Dermis blood vessel endothelial cell (primary cell): ENCODE measurements around the gene NKAIN2. TPM values are rescaled to one million over a fixed set of nuclear protein-coding genes. Genes with fewer than 3 reads are reported as not detected.

Experiments used
- DNase-seq: peaks from one replicate; pipeline ENCODE4 v3.0.0; 2010
- total RNA-seq: library from RNA; depleted of rRNA; stranded (reverse); fragments of >200 nt; gene quantifications from 2 replicates; pipeline ENCODE4 v1.2.3, GENCODE V29; 2014

NKAIN2 gene
- total RNA-seq, 1 donor from 2014 or later, result not detected

DNA sequence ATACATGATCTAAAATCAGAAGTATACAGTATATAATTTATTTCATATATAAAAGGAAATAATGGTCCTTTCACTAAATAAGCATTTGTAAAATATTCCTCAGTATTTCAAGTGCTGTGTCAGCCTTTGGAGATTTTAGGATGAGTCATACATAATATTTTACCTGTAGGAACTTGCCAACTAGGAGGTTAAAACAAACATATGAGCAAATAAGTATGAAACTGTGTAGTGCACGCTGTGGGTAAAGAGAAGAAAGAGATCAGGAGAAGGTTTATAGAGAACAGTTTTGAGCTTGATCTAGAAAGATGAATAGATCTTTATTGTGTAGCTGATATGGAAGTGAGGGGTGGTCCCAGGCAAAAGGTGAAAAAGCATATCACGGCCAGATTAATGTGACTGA lies 988.7 kb downstream of the NKAIN2 start:
- DNase-seq, result no peak

GRCh38 chr6:124793398-124793797 lies 989.7 kb downstream of the NKAIN2 start:
- no peak for DNase-seq

DNA sequence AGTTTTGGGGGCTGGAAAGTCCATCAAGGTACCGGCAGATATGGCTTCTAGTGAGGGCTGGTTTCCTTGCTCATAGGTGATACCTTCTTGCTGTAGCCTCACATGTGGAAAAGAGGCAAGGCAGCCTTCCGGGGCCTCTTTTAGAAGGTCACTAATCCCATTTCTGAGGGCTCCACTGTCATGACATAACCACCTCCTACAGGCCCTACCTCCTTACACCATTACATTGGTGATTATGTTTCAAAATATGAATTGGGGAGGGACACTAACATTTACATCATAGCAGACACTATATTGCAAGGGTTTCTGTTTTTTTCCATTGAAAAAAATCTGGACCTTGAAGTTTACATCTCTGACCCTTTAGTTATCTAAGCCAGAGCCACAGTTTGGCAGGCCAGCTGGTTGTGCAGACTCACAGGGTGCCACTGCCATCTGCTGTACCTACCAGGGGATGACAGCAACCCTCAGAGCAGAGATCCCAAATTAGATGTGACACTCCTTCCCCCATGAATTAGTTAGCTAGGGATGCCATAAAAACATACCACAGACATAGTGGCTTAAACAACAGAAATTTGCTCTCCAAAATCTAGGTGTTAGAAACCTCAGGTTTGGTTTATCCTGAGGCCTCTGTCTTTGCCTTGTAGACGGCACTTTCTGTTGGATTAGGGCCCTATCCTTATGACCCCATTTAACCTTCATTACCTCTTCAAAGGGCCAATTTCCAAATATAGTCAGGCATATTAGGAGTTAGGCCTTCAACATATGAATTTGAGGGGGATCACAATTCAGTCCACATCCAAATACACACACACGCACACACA lies 992.2 kb downstream of the NKAIN2 start:
- no peak for DNase-seq

DNA sequence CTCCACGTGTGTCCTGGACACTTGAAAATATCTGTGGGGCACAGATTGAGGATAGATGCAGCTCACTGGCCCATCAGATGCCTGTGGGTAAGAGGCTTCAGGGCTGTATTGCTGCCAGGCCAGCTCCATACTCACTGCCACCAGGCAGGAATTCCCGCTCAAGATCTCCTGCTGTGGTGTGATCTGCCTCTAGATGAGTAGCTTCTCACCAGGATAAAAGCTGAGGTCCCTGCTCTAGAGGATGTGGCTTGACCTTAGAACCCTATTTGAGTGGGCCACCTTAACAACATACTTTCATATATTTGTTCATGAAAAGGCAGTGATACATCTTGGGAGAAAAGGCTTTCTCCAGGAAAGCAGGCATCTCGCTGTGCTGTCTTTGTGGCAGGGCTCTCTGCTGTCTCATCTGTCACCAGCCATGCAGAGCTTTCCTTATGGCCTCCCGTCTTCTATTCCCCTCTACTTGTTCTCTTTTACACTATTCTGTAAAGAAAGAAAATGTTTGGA lies 992.9 kb downstream of the NKAIN2 start:
- no peak for DNase-seq

DNA sequence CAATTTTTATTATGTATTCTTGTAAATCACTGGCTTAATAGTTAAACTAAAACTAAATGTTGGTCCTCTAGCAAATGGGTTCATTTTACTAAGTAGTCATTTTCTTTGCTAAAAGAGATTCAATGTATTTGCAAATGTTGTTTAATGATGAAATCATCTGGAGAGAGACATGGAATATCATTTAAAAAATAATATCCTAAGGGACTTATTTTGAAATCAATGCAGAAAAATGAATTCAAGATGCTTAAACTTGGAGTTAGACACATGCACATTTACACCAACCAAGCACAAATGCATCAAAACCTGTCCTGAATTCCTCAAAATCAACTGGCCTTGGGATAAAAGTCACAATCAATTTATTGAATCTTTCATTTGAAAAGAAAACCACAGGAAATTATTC lies 993.6 kb downstream of the NKAIN2 start:
- no peak for DNase-seq

DNA sequence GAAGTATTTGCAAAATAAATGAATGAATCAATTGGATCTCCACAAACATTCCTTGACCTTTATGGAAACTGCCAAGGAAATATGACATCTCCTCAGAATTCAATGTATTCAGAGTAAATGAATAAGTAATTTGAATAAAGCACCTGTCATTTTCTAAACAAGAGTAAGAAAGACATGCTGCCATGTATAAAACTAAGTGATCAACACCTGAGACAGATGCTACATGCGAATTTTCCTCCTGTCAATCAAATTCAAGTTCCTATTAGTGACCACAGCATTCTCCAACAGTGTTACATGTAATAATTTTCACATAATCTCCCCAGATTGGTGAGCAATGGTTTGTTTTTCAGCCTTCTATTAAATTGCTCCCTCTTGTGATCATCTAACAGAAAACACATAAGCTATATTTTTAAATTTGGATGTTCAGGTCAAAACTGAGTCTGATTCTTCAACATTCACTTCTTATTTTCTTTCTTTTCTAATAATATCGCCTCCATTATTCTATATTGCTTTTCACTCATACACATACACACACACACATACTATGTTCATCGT lies 995.4 kb downstream of the NKAIN2 start:
- DNase-seq, result no peak

DNA sequence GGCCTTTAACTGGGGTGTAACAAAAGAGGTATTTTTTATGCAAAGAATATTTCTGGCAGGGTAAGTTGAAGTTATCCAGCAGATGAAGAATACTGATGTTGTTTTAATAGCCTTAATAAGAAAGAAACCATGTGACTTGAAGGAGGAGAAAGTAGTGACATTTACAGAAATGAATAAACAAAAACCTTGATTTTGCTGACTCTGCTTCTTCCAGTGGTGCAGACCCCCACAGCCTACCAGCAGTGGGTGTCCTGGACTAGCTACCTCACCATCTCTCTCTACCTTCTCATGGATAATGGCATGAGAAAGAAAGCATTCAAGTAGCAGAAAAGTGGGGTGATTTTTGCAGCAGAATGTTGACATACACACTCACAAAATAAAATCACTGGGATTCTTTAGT lies 996.0 kb downstream of the NKAIN2 start:
- DNase-seq, result no peak

- no peak for DNase-seq
Measured at GRCh38 chr6:124800222-124800621, 996.6 kb downstream of the NKAIN2 start.

DNA sequence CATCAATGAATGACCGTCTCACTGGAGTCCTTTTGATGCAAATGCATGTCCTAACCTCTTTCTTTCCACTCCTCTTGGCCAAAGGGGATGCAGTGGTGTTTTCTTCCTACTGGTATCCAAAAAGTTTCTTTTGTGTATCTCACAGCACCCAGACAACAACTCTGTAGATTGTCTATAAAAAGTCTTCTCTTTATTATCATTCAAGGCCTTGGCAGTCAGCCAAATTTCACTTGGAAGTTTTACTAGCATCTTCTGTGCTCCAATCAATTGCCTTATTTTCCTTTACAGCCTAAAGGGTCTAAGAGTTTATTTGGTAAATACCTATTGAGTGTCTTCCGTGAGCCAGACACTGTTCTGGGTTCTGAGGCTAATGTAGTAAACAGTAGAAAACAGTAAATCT lies 1008.4 kb downstream of the NKAIN2 start:
- DNase-seq, result no peak

- DNase-seq, result no peak
Measured at GRCh38 chr6:124819346-124819745, 1015.7 kb downstream of the NKAIN2 start.

DNA sequence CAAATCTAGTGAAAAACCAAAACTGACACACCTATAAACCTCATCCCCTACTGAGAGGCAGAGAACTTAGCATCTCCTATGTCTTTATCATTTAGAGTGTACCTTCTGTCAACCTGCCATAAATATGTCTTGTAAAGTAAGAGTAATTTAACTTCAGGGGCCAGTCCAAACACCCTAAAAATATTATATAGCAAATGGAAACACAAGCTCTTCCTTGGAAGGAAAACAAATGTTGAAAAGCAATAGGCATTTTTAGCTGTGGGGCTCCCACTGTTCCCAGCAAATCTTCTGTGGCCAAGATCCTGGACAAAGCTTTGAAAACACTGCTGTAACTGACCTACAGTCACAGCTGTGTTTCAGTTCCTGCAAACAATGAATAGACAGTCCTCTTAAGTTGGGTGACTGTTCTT lies 1018.5 kb downstream of the NKAIN2 start:
- no peak for DNase-seq

DNA sequence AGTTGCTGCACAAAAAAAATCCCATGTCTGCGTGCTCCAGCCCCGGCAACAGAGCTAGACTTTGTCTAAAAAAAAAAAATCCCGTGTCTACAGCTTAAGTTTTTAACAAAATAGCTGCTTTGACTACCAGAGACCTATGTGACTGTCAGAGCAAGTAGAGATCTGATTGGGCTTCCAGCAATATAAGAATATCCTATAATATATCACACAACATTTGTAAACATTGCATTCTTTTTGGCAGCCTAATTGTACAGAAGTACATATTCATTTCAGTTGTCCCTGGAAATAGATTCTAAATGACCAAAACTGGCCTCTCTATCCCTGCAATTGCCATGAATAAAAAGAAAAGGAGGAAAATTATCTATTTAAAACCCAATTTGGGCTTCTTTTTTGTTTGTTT lies 1019.1 kb downstream of the NKAIN2 start:
- DNase-seq, result no peak

DNA sequence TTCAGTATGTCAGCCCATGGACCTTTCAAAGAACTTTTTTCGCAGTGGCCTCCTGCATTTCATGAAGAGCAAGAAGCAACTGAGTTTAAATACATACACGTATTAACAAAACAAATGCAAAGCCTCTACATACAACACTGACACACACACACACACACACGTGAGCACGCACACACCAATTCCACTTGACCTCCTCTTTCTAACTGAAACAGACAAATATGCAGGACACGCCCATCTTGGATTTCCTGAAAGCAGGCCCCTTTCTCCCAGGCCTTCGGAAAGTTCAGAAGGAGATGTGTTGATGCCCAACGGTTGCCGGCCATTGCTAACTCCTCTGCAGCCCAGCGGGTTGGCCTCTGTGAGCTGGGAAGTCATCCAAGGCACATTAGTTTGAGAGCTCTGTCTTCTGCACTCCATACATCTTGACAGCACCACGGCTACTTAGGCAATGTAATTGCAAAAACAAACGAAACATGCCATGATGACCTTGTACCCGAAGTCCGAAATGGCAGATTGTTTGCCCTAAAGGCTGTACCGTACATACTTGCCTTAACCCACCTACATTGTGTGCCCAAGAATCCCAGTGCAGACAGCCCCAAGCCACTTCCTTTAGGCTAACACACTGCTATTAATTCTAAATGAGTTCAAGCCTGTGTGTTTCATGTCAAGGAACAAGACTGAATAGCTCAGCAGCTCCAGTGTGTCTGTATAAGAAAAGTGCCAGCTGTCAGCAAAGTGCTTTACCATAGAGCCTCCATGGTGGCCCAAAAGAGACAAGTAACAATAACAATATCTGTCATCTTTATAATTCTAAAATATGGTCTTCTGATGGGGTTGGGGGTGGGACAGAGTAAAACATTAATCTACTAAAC lies 1019.8 kb downstream of the NKAIN2 start:
- DNase-seq, result no peak

GRCh38 chr6:124825564-124825963 lies 1021.9 kb downstream of the NKAIN2 start:
- no peak for DNase-seq

DNA sequence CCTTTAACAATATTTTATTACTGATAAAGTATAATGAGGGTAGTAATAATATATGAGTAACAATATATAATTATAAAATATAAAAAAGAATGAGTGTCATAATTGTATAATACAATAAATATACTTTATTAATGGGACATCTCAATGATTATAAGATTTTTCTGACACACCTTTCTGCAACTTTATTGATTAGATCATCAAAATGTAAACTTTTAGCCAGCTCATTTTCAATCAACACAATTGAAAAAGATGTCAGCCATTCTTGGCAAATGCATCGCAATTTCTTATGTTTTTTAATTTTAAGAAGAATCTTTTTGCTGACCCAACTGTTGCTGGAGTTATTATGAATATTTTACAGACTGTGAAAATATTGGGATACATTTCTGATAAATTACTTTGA lies 1026.2 kb downstream of the NKAIN2 start:
- DNase-seq, result no peak

DNA sequence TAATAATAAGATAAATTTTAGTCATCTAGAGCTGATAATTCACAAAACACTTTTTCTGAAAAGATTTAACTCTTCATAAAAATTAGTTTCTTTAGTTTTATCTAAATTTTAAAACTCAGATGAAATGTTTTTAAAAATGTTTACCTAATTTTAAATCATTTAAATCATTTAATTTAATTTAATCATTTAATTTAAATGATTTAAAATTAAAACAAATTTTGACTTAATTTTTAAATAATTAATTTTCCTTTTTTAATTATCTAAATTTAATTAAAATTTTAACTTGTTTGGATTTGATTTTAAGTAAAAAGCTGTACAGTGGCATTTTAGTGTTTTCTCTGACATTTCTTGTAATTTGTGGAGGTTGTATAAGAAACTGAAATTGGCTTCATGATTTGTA lies 1026.8 kb downstream of the NKAIN2 start:
- no peak for DNase-seq

GRCh38 chr6:124854338-124854922 lies 1050.8 kb downstream of the NKAIN2 start:
- no peak for DNase-seq

- no peak for DNase-seq
Measured at GRCh38 chr6:124857746-124858145, 1054.1 kb downstream of the NKAIN2 start.

- no peak for DNase-seq
Measured at GRCh38 chr6:124858564-124858963, 1054.9 kb downstream of the NKAIN2 start.

DNA sequence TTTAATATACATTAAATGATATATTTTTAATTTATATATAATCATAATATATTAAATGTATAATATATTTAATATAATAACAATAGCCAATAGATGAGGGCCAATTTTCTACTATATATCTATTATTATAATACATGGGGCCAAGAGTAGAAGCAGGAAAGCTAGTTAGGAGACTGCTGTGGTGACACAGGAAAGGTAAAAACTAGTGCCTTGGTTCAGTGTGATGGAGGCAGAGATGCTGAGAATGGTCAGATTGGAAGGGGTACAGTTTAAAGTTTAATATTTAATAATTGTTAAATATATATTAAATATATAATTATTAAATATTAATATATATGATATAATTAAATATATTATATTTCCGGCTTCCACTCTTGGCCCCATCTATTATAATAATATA lies 1055.7 kb downstream of the NKAIN2 start:
- no peak for DNase-seq

DNA sequence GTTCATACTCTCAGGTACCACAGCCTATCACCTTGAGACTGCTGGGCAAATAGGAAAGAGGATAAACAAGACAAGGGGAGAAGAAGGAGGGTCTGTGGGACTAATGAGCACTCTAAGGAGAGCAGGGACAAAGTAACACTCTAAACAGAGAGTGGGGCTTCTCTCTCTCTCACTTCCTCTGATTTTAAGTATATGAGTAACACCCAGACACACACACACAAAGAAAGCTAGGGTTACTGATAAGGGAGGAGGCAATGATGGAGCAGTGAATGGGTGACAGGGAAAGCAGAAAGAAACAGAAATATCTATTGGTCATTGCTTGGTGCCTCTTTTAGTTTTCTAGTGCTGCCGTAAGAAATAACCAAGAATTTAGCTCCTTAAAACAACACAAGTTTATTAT lies 1062.4 kb downstream of the NKAIN2 start:
- DNase-seq, result no peak

GRCh38 chr6:124867121-124867520 lies 1063.5 kb downstream of the NKAIN2 start:
- no peak for DNase-seq

DNA sequence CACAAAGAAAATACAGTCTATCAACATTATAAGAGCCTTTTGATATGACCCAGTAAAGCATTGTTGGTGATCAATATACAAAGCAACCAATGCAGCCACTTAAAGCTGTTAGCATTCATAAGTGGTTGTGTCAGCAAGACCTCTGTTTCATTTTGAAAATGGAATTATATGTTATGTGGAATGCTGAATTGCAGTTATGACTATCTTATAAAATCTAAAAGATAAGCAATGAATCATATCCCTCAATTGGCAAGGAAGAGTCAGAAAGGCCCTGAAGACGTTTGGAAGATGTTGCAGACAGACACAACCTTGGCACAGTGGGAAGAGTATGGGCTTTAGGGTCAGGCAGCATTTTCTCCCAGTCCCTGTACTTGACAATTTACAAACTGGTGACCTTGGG lies 1064.8 kb downstream of the NKAIN2 start:
- DNase-seq, result no peak
